Right atrium auricular region (tissue), 2 donors: ENCODE data around the gene APOC3. TPM values are rescaled to one million over a fixed set of nuclear protein-coding genes. Genes with fewer than 3 reads are reported as not detected.

Source experiments
- DNase-seq: peaks from one replicate; pipeline ENCODE4 v3.0.0-alpha.2; 2019; ENCODE audit warnings: low spot score
- H3K27ac ChIP-seq, 2 donors: fragments of 200-600 bp; sonication (generic); 1 replicate in 1 of 2; 2 replicates in 1 of 2; pipeline ENCODE4 v1.5.1; 2016 to 2019
- H3K27me3 ChIP-seq, 2 donors: fragments of 200-600 bp; sonication (generic); one replicate each; pipeline versions ENCODE4 v1.5.1 to v1.6.0; 2017 to 2019
- H3K36me3 ChIP-seq: fragments of 200-600 bp; sonication (generic); one replicate; pipeline ENCODE4 v1.5.1; 2016
- H3K4me1 ChIP-seq, 2 donors: fragments of 200-600 bp; sonication (generic); one replicate each; pipeline versions ENCODE4 v1.5.1 to v1.6.0; 2017 to 2019
- H3K4me3 ChIP-seq, 2 donors: fragments of 200-600 bp; sonication (generic); 1 replicate in 1 of 2; 2 replicates in 1 of 2; pipeline ENCODE4 v1.5.1; 2017 to 2019; ENCODE audit warnings: mild to moderate bottlenecking in 1 of 2, moderate library complexity in 1 of 2
- H3K9me3 ChIP-seq, 2 donors: fragments of 200-600 bp; sonication (generic); one replicate each; pipeline ENCODE4 v1.5.1; 2019
- CTCF ChIP-seq, 2 donors: fragments of 200-600 bp; sonication (generic); IDR thresholded peaks; one replicate each; pipeline ENCODE4 v1.5.1; 2019; ENCODE audit warnings: antibody characterized with exemption in 2 of 2
- total RNA-seq, 2 donors: library from RNA; depleted of rRNA; stranded (reverse); fragments of >200 nt; gene quantifications; one replicate each; pipeline ENCODE4 v1.1.0, GENCODE V29; 2016

The APOC3 gene
- total RNA-seq, 2 donors from 2014 or later, result not detected

- no peak for TF ChIP-seq CTCF (IDR thresholded peaks at IDR 0.05)
- H3K4me1 ChIP-seq, result peaks cover 0 to 31% of the 10 kb centered on the region in 2 donors
- peaks cover 44% of the 10 kb centered on the region for H3K36me3 ChIP-seq
- no peaks in the 10 kb centered on the region for H3K9me3 ChIP-seq
- no peaks in the 10 kb centered on the region for H3K27me3 ChIP-seq
- no peak for DNase-seq
- H3K4me3 ChIP-seq, result no peak overlapping the region
- no peak overlapping the region for H3K27ac ChIP-seq
Observed at GRCh38 chr11:116849486-116849885, 19.8 kb downstream of the APOC3 start.

- TF ChIP-seq CTCF (IDR thresholded peaks at IDR 0.05), result no peak
- Histone ChIP-seq H3K9me3 (no peaks in the 10 kb centered on the region), H3K4me3 (no peak overlapping the region), H3K27ac (no peak overlapping the region), H3K4me1 (peaks cover 0 to 31% of the 10 kb centered on the region in 2 donors), H3K36me3 (peaks cover 35% of the 10 kb centered on the region), H3K27me3 (no peaks in the 10 kb centered on the region)
- no peak for DNase-seq
Observed at GRCh38 chr11:116851626-116852025, 21.9 kb downstream of the APOC3 start.

- no peak for TF ChIP-seq CTCF (IDR thresholded peaks at IDR 0.05)
- H3K4me1 ChIP-seq, result peaks cover 0 to 31% of the 10 kb centered on the region in 2 donors
- DNase-seq, result no peak
- peak overlapping the region; percentile 6 to 30 for H3K27ac ChIP-seq
- H3K27me3 ChIP-seq, result no peaks in the 10 kb centered on the region
- peaks cover 28% of the 10 kb centered on the region for H3K36me3 ChIP-seq
- no peaks in the 10 kb centered on the region for H3K9me3 ChIP-seq
- no peak overlapping the region for H3K4me3 ChIP-seq
Observed at GRCh38 chr11:116852261-116853031, 22.7 kb downstream of the APOC3 start.

- no peak for TF ChIP-seq CTCF (IDR thresholded peaks at IDR 0.05)
- Histone ChIP-seq H3K4me1 (peaks cover 0 to 37% of the 10 kb centered on the region in 2 donors), H3K9me3 (no peaks in the 10 kb centered on the region), H3K36me3 (peaks cover 28% of the 10 kb centered on the region), H3K27me3 (no peaks in the 10 kb centered on the region), H3K4me3 (no peak overlapping the region), H3K27ac (no peak overlapping the region)
- DNase-seq, result no peak
Observed at GRCh38 chr11:116853461-116854073, 23.9 kb downstream of the APOC3 start.

GRCh38 chr11:116855413-116855812 lies 25.7 kb downstream of the APOC3 start:
- DNase-seq, result no peak
- H3K27me3 ChIP-seq, result no peaks in the 10 kb centered on the region
- TF ChIP-seq CTCF (IDR thresholded peaks at IDR 0.05), result no peak
- H3K4me1 ChIP-seq, result peaks cover 0 to 37% of the 10 kb centered on the region in 2 donors
- H3K36me3 ChIP-seq, result peaks cover 35% of the 10 kb centered on the region
- H3K9me3 ChIP-seq, result no peaks in the 10 kb centered on the region
- H3K27ac ChIP-seq, result no peak overlapping the region
- no peak overlapping the region for H3K4me3 ChIP-seq
